Measurements from ENCODE around the gene COA6. TPM values are rescaled to one million over a fixed set of nuclear protein-coding genes. Genes with fewer than 3 reads are reported as not detected.

COA6 gene
- total and polyA plus RNA-seq, 10 of the 15 experiments (the other 5 are each of a cell fraction or from before 2014, with no cell fraction given) = 49.9 to 178 (median 71.5) TPM

DNA sequence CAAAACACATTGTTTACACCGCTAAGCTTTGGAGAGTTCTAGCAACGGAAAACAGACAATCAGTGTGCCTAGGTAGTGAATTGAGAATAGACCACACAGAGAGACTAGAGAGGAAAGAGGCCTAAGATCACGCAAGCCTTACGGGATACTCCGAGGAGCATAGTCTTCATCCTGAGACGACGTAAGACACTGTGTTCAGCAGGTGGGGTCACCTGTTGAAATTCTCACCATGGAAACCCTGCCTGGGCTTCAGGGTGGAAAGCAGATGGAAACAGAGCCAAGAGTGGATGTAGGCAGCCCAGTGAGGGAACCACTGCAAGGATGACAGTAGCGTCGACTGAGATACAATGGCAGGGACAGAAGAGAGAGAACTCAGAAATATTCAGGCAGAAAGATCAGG lies 40.2 kb downstream of the COA6 start:
- intact Hi-C loops (cut with micrococcal nuclease; ENCODE audit: unreplicated experiment) = no loop called here
- ChIA-PET RAD21 (ENCODE audit: unreplicated experiment) (no interaction called here), SMC1A (ENCODE audit: uncharacterized antibody, unreplicated experiment) (no interaction called here), POLR2A (no interaction called here), CTCF (interaction anchor here (0.7 kb wide), 1 partner anchor 1112 kb away, joined by 3 read pairs; no protein-coding TSS in a partner anchor)
- no peak for ATAC-seq
- Histone ChIP-seq H4K20me1 (ENCODE audit: control insufficient read depth, insufficient read depth) (no peaks in the 10 kb centered on the region), H3K36me3 (ENCODE audit: control insufficient read depth in 2 of 2, insufficient read depth in 2 of 2, low read length in 1 of 2) (peaks cover 0 to 4% of the 10 kb centered on the region in 2 experiments; a peak in 3 of 4 replicates), H3K4me2 (ENCODE audit: control insufficient read depth, insufficient read depth) (no peak overlapping the region), H3K79me2 (ENCODE audit: control insufficient read depth, insufficient read depth, low read length) (no peaks in the 10 kb centered on the region), H3K4me3 (no peak overlapping the region), H3K9ac (ENCODE audit: control insufficient read depth, insufficient read depth, low read length) (no peak overlapping the region), H3K27ac (ENCODE audit: control insufficient read depth, insufficient read depth) (no peak overlapping the region), H2AFZ (ENCODE audit: control insufficient read depth, low read depth, low read length) (no peak overlapping the region), H3K9me3 (replicated peaks; ENCODE audit: control insufficient read depth, insufficient read depth, low read length) (no peaks in the 10 kb centered on the region), H3K27me3 (replicated peaks in 1 of 2; ENCODE audit: control insufficient read depth in 2 of 2, insufficient read depth in 2 of 2, low read length in 1 of 2) (no peaks in the 10 kb centered on the region), H3K4me1 (ENCODE audit: control insufficient read depth, insufficient read depth, low read length) (no peaks in the 10 kb centered on the region)
- DNase-seq (ENCODE audit: low read depth, low spot score) = no peak
- TF ChIP-seq ZNF24 (IDR thresholded peaks at IDR 0.05) = no peak
- TF ChIP-seq, protein P1, sequence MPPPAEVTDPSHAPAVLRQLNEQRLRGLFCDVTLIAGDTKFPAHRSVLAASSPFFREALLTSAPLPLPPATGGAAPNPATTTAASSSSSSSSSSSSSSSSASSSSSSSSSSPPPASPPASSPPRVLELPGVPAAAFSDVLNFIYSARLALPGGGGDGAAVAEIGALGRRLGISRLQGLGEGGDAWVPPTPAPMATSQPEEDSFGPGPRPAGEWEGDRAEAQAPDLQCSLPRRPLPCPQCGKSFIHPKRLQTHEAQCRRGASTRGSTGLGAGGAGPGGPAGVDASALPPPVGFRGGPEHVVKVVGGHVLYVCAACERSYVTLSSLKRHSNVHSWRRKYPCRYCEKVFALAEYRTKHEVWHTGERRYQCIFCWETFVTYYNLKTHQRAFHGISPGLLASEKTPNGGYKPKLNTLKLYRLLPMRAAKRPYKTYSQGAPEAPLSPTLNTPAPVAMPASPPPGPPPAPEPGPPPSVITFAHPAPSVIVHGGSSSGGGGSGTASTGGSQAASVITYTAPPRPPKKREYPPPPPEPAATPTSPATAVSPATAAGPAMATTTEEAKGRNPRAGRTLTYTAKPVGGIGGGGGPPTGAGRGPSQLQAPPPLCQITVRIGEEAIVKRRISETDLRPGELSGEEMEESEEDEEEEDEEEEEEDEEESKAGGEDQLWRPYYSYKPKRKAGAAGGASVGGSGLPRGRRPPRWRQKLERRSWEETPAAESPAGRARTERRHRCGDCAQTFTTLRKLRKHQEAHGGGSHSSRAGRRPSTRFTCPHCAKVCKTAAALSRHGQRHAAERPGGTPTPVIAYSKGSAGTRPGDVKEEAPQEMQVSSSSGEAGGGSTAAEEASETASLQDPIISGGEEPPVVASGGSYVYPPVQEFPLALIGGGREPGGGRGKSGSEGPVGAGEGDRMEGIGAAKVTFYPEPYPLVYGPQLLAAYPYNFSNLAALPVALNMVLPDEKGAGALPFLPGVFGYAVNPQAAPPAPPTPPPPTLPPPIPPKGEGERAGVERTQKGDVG (CRISPR knock-in tag; IDR thresholded peaks at IDR 0.05) = no peak
- no peak for TF ChIP-seq POLR2A (IDR thresholded peaks at IDR 0.05; ENCODE audit: low read depth, low read length)
- TF ChIP-seq POLR2AphosphoS5 (IDR thresholded peaks at IDR 0.05; ENCODE audit: low read length) = no peak
- TF ChIP-seq NFYA (IDR thresholded peaks at IDR 0.05; ENCODE audit: borderline replicate concordance, low read depth, low read length) = no peak
- TF ChIP-seq STAT3 (IDR thresholded peaks at IDR 0.05; ENCODE audit: low read depth, low read length) = no peak
- TF ChIP-seq, protein P2, sequence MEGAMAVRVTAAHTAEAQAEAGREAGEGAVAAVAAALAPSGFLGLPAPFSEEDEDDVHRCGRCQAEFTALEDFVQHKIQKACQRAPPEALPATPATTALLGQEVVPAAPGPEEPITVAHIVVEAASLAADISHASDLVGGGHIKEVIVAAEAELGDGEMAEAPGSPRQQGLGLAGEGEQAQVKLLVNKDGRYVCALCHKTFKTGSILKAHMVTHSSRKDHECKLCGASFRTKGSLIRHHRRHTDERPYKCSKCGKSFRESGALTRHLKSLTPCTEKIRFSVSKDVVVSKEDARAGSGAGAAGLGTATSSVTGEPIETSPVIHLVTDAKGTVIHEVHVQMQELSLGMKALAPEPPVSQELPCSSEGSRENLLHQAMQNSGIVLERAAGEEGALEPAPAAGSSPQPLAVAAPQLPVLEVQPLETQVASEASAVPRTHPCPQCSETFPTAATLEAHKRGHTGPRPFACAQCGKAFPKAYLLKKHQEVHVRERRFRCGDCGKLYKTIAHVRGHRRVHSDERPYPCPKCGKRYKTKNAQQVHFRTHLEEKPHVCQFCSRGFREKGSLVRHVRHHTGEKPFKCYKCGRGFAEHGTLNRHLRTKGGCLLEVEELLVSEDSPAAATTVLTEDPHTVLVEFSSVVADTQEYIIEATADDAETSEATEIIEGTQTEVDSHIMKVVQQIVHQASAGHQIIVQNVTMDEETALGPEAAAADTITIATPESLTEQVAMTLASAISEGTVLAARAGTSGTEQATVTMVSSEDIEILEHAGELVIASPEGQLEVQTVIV (IDR thresholded peaks at IDR 0.05; ENCODE audit: borderline replicate concordance, partially characterized antibody) = no peak
- no peak for TF ChIP-seq RELA (IDR thresholded peaks at IDR 0.05; ENCODE audit: borderline replicate concordance, partially characterized antibody)
- TF ChIP-seq TARDBP (IDR thresholded peaks at IDR 0.05; ENCODE audit: borderline replicate concordance) = no peak
- no peak for FAIRE-seq
- 93% methylated on average over 9 of the region's 9 CpGs for WGBS (ENCODE audit: insufficient coverage, insufficient replicate concordance, low lambda C conversion rate, missing lambda C conversion rate)
- no TSS peak for BruUV-seq (replicated peaks)
- in situ Hi-C loops (cut with MboI) = no loop called here

Data from GM12878 (cell line).